OCI-LY1 (cell line): ENCODE measurements around the gene VEZF1.

Experiments
- H2AFZ ChIP-seq: fragments of 200-600 bp; sonication (generic), shearing (Covaris generic); 2 replicates; pipeline ENCODE4 v1.6.0; 2014; ENCODE audit warnings: antibody characterized with exemption, mild to moderate bottlenecking, low read length
- H3F3A ChIP-seq: fragments of 200-600 bp; sonication (generic), shearing (Covaris generic); 2 replicates; pipeline ENCODE4 v1.6.0; 2014; ENCODE audit warnings: mild to moderate bottlenecking, antibody characterized with exemption, low read length, moderate library complexity; ENCODE audit not compliant: insufficient read depth
- H3K27ac ChIP-seq: fragments of 200-600 bp; sonication (generic); 2 replicates; pipeline ENCODE4 v1.5.1; 2014; ENCODE audit warnings: low read length, mixed run types, mild to moderate bottlenecking, low read depth; ENCODE audit not compliant: poor library complexity, severe bottlenecking
- H3K27me3 ChIP-seq: fragments of 200-600 bp; sonication (generic); 2 replicates; pipeline ENCODE4 v1.6.0; 2014; ENCODE audit warnings: antibody characterized with exemption, mild to moderate bottlenecking, low read length, moderate library complexity; ENCODE audit not compliant: insufficient read depth
- H3K36me3 ChIP-seq: fragments of 200-600 bp; sonication (generic); 2 replicates; pipeline ENCODE4 v1.6.1; 2014; ENCODE audit warnings: mild to moderate bottlenecking, antibody characterized with exemption, low read length, moderate library complexity, mixed read lengths; ENCODE audit not compliant: insufficient read depth
- H3K4me1 ChIP-seq: fragments of 200-600 bp; sonication (generic); 2 replicates; pipeline ENCODE4 v1.5.1; 2014; ENCODE audit warnings: mild to moderate bottlenecking, low read length, moderate library complexity; ENCODE audit not compliant: insufficient read depth, severe bottlenecking
- H3K4me2 ChIP-seq: fragments of 200-600 bp; sonication (generic), shearing (Covaris generic); 2 replicates; pipeline ENCODE4 v1.6.1; 2014; ENCODE audit warnings: low read length
- H3K4me3 ChIP-seq: fragments of 200-600 bp; sonication (generic); 2 replicates; pipeline ENCODE4 v1.5.1; 2014; ENCODE audit warnings: low read length, low read depth, mild to moderate bottlenecking, mixed read lengths; ENCODE audit not compliant: poor library complexity, severe bottlenecking
- H3K79me2 ChIP-seq: fragments of 200-600 bp; shearing (Covaris generic); 2 replicates; pipeline ENCODE4 v1.6.1; 2016; ENCODE audit warnings: mixed run types, low read length, mixed read lengths; ENCODE audit not compliant: insufficient read depth
- H3K9ac ChIP-seq: fragments of 200-600 bp; sonication (generic), shearing (Covaris generic); 2 replicates; pipeline ENCODE4 v1.6.1; 2014; ENCODE audit warnings: mild to moderate bottlenecking, low read length, mixed read lengths
- H3K9me2 ChIP-seq: fragments of 200-600 bp; sonication (generic), shearing (Covaris generic); 2 replicates; pipeline ENCODE4 v1.6.1; 2014; ENCODE audit warnings: low read depth, mild to moderate bottlenecking, low read length, mixed read lengths
- H3K9me3 ChIP-seq: fragments of 200-600 bp; shearing (Covaris generic); 2 replicates; pipeline ENCODE4 v1.6.1; 2014; ENCODE audit warnings: low read length, mixed read lengths
- H4K20me1 ChIP-seq: fragments of 200-600 bp; sonication (generic), shearing (Covaris generic); 2 replicates; pipeline ENCODE4 v1.6.0; 2016; ENCODE audit warnings: mild to moderate bottlenecking, low read length; ENCODE audit not compliant: insufficient read depth
- EZH2 ChIP-seq: fragments of 200-600 bp; sonication (generic), shearing (Covaris generic); IDR thresholded peaks from 2 replicates; pipeline ENCODE4 v1.8.0; 2017; ENCODE audit warnings: borderline replicate concordance, mixed run types, mild to moderate bottlenecking, antibody characterized with exemption, low read length, moderate library complexity, mixed read lengths
- TF ChIP-seq, protein P1 (sequence below): fragments of 200-600 bp; sonication (generic), shearing (Covaris generic); IDR thresholded peaks from 2 replicates; pipeline ENCODE4 v1.5.1; 2017; ENCODE audit warnings: mild to moderate bottlenecking, antibody characterized with exemption, low read length, moderate library complexity, mixed read lengths

Gene VEZF1

DNA sequence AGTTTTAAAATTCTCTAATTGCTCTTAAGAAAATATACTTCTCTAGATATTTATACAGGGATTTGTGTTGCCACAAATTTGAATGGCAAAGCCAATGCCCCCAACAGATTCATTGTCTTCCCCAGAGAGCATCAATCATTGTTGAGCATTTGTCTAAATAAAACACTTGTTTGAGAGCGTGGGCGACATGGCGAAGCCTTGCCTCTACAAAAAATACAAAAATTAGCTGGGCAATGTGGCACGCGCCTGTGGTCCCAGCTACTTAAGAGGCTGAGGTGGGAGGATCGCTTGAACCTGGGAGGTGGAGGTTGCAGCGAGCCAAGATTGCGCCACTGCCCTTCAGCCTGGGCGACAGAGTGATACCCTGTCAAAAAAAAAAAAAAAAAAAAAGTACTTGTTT is 32.3 kb upstream of the VEZF1 start:
- Histone ChIP-seq H2AFZ (no peak overlapping the region), H3F3A (no peaks in the 10 kb centered on the region), H3K9me2 (no peaks in the 10 kb centered on the region), H3K79me2 (no peaks in the 10 kb centered on the region), H3K9me3 (no peaks in the 10 kb centered on the region), H3K9ac (no peak overlapping the region), H3K27me3 (no peaks in the 10 kb centered on the region), H3K36me3 (no peaks in the 10 kb centered on the region), H4K20me1 (no peaks in the 10 kb centered on the region), H3K4me3 (no peak overlapping the region), H3K27ac (no peak overlapping the region), H3K4me2 (no peak overlapping the region), H3K4me1 (no peaks in the 10 kb centered on the region)
- TF ChIP-seq, protein P1, sequence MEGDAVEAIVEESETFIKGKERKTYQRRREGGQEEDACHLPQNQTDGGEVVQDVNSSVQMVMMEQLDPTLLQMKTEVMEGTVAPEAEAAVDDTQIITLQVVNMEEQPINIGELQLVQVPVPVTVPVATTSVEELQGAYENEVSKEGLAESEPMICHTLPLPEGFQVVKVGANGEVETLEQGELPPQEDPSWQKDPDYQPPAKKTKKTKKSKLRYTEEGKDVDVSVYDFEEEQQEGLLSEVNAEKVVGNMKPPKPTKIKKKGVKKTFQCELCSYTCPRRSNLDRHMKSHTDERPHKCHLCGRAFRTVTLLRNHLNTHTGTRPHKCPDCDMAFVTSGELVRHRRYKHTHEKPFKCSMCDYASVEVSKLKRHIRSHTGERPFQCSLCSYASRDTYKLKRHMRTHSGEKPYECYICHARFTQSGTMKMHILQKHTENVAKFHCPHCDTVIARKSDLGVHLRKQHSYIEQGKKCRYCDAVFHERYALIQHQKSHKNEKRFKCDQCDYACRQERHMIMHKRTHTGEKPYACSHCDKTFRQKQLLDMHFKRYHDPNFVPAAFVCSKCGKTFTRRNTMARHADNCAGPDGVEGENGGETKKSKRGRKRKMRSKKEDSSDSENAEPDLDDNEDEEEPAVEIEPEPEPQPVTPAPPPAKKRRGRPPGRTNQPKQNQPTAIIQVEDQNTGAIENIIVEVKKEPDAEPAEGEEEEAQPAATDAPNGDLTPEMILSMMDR: no peak
- TF ChIP-seq EZH2: no peak

DNA sequence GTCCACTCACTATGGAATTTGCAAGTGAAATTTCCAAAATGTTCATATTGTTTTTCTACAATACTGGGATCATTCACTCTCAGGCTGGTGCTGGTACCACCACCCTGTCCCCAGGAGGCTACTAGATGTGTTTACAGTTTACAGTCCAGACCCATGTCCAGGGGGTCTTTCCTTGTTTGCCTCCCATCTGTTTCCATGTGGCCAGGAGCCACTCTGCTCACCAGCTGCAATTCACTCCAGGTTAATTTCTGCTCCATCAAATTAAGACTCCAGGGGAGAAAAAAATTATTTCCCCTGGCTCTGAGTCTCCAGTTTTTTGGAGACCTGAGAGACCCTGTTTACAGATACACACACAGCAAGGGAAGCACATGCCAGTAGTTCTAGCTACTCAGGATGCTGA is 31.5 kb upstream of the VEZF1 start:
- Histone ChIP-seq H3F3A (no peaks in the 10 kb centered on the region), H3K36me3 (no peaks in the 10 kb centered on the region), H3K9me2 (no peaks in the 10 kb centered on the region), H3K4me2 (no peak overlapping the region), H3K79me2 (no peaks in the 10 kb centered on the region), H3K9ac (no peak overlapping the region), H3K4me1 (no peaks in the 10 kb centered on the region), H3K9me3 (no peaks in the 10 kb centered on the region), H3K4me3 (no peak overlapping the region), H2AFZ (no peak overlapping the region), H4K20me1 (no peaks in the 10 kb centered on the region), H3K27me3 (no peaks in the 10 kb centered on the region), H3K27ac (no peak overlapping the region)
- no peak for TF ChIP-seq EZH2
- TF ChIP-seq, protein P1: no peak

DNA sequence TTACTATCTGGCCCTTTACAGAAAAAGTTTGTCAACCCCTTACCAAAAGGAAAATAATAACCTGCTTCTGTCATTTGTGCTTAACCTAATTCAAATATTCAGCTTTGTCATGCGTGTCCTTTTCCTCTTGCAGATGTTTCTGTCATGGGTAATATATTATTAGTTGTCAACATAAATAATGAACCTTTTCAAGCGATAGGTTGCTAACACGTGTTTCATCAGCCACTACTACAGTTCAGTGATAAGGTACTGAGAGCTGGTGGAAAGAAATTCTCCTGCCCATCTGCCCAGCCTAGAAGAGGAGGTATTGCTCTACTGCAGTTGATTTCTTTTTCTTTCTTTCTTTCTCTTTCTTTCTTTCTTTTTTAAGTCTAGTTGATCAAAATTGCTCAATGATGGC is 31.0 kb upstream of the VEZF1 start:
- Histone ChIP-seq H3K79me2 (no peaks in the 10 kb centered on the region), H3K27ac (no peak overlapping the region), H3K9ac (no peak overlapping the region), H3K27me3 (no peaks in the 10 kb centered on the region), H3F3A (no peaks in the 10 kb centered on the region), H3K4me3 (no peak overlapping the region), H2AFZ (no peak overlapping the region), H3K4me2 (no peak overlapping the region), H3K9me2 (no peaks in the 10 kb centered on the region), H3K9me3 (no peaks in the 10 kb centered on the region), H3K36me3 (no peaks in the 10 kb centered on the region), H3K4me1 (no peaks in the 10 kb centered on the region), H4K20me1 (no peaks in the 10 kb centered on the region)
- TF ChIP-seq, protein P1: no peak
- no peak for TF ChIP-seq EZH2
